ENCODE results near the gene PTPRM. TPM values are rescaled to one million over a fixed set of nuclear protein-coding genes. Genes with fewer than 3 reads are reported as not detected.

The PTPRM gene
- total RNA-seq, 1 experiment from 2014 or later: 14.5 TPM

- no peak for TF ChIP-seq RAD21 (IDR thresholded peaks at IDR 0.05; ENCODE audit: low read depth)
- no peak for TF ChIP-seq FOSL1 (IDR thresholded peaks at IDR 0.05; ENCODE audit: low read depth)
- no peak for TF ChIP-seq CTCF (IDR thresholded peaks at IDR 0.05 in 2 of 3, conservative IDR thresholded peaks at IDR 0.05 in 1 of 3; ENCODE audit: borderline replicate concordance in 1 of 3, insufficient read depth in 1 of 3, low read depth in 2 of 3, low read length in 2 of 3)
Measured at GRCh38 chr18:8322486-8322885, 755.4 kb downstream of the PTPRM start (continued).

DNA sequence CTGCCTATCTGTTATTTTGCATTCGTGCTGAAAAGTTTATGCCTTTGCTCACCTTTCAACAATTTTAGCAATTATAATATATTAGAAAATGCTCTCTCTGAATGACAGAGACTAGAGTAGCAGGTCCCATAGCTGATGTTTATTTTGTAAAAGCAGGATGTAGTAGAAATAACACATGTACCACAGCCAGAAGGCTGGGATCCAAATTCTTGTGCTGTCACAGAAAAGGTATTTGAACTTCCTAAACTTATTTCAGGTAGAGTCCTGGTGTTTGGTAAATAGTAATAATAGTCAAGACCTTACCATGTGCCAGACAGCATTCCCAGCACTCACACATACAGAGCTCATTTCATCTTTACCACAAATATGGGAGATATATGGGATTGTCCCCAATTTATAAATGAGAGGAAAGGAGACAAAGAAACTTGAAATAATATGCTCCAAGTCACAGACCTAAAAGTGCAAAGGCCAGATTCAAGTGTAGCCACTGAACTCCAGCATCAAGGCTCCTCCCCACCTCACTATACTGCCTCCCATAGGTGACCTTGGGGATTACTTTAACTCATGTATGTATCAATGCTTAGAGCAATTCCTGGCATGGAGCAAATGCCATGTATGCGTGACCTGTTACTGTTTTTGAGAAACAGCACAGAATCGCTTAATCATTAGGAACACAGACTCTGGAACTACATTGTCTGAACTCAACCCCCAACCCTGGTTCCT is 757.4 kb downstream of the PTPRM start:
- H3K9ac ChIP-seq (ENCODE audit: low read length): no peak overlapping the region
- H3K36me3 ChIP-seq (ENCODE audit: control insufficient read depth in 1 of 2, insufficient read depth in 2 of 2, low read length in 2 of 2): no peaks in the 10 kb centered on the region; a peak in 1 of 4 replicates
- intact Hi-C loops (cut with micrococcal nuclease): loop anchor here (10.0 kb wide), 2 partner anchors 60 to 240 kb away; no protein-coding TSS in a partner anchor
- RAD21 ChIA-PET (ENCODE audit: low non-redundant PET in 1 of 2, low total read pairs in 2 of 2, uncharacterized antibody in 2 of 2, unreplicated experiment in 2 of 2): no interaction called here
- POLR2A ChIA-PET: no interaction called here
- BruUV-seq (replicated peaks): no TSS peak
- no peaks in the 10 kb centered on the region for H3K27me3 ChIP-seq (ENCODE audit: insufficient read depth, low read length)
- H3K4me1 ChIP-seq (ENCODE audit: control insufficient read depth in 1 of 2, insufficient read depth in 2 of 2, low read length in 2 of 2): no peaks in the 10 kb centered on the region; a peak in 1 of 4 replicates
- no peak overlapping the region for H3K4me3 ChIP-seq (replicated peaks in 1 of 2; ENCODE audit: low read depth in 1 of 2, low read length in 2 of 2)
- H3K9me3 ChIP-seq (ENCODE audit: control insufficient read depth in 1 of 2, insufficient read depth in 1 of 2, low read depth in 1 of 2, low read length in 2 of 2): no peaks in the 10 kb centered on the region
- DNase-seq (ENCODE audit: low read depth, low spot score) (no peak), ATAC-seq (no peak)
- no peak overlapping the region for H3K4me2 ChIP-seq (ENCODE audit: low read length)
- CTCF ChIA-PET: no interaction called here
- H3K27ac ChIP-seq (ENCODE audit: low read depth, low read length): no peak overlapping the region
- TF ChIP-seq ELF1 (IDR thresholded peaks at IDR 0.05; ENCODE audit: borderline replicate concordance, low read depth) (no peak), CBX3 (IDR thresholded peaks at IDR 0.05; ENCODE audit: low read depth) (no peak), CTCF (IDR thresholded peaks at IDR 0.05 in 2 of 3, conservative IDR thresholded peaks at IDR 0.05 in 1 of 3; ENCODE audit: borderline replicate concordance in 1 of 3, insufficient read depth in 1 of 3, low read depth in 2 of 3, low read length in 2 of 3) (peak in 2 of 3 experiments; percentile 23 to 29; a peak in 3 of 6 replicates), FOSL1 (IDR thresholded peaks at IDR 0.05; ENCODE audit: low read depth) (no peak)
- H3K9me2 ChIP-seq (ENCODE audit: insufficient read depth): no peaks in the 10 kb centered on the region
- H3K79me2 ChIP-seq (ENCODE audit: insufficient read depth, low read length): no peaks in the 10 kb centered on the region
- H4K20me1 ChIP-seq (ENCODE audit: insufficient read depth): no peaks in the 10 kb centered on the region
- H2AFZ ChIP-seq (ENCODE audit: low read depth, low read length, poor library complexity, severe bottlenecking): no peak overlapping the region

All from HCT116 (cell line).